Sigmoid colon (tissue), 7 donors: ENCODE measurements around the gene GCH1. TPM values are rescaled to one million over a fixed set of nuclear protein-coding genes. Genes with fewer than 3 reads are reported as not detected.

Experiments
- DNase-seq: peaks from one replicate; pipeline ENCODE4 v3.0.0-alpha.2; 2019
- H3K27ac ChIP-seq, 4 donors: fragments of 200-600 bp; sonication (generic); one replicate each; pipeline ENCODE4 v1.5.1; 2016 to 2019; ENCODE audit warnings: mild to moderate bottlenecking in 1 of 4
- H3K27me3 ChIP-seq, 3 donors: fragments of 200-600 bp; sonication (generic); one replicate each; pipeline ENCODE4 v1.5.1; 2019; ENCODE audit warnings: mild to moderate bottlenecking in 1 of 3
- H3K36me3 ChIP-seq, 4 donors: fragments of 200-600 bp; sonication (generic); one replicate each; pipeline ENCODE4 v1.5.1; 2016 to 2019
- H3K4me1 ChIP-seq, 4 donors: fragments of 200-600 bp; sonication (generic); one replicate each; pipeline ENCODE4 v1.5.1; 2017 to 2019
- H3K4me3 ChIP-seq, 4 donors: fragments of 200-600 bp; sonication (generic); one replicate each; pipeline ENCODE4 v1.5.1; 2017 to 2019; ENCODE audit warnings: mild to moderate bottlenecking in 2 of 4, moderate library complexity in 1 of 4
- H3K9me3 ChIP-seq, 4 donors: fragments of 200-600 bp in 3 of 4; sonication (generic) in 3 of 4; one replicate each; pipeline versions ENCODE4 v1.5.1 to v1.6.1; 2013 to 2019
- CTCF ChIP-seq, 4 experiments: fragments of 450-650 bp in 3 of 4; fragments of 200-600 bp in 1 of 4; IDR thresholded peaks; one replicate each; pipeline ENCODE4 v1.5.1; 2016 to 2019; ENCODE audit warnings: antibody characterized with exemption in 4 of 4, mild to moderate bottlenecking in 3 of 4, moderate library complexity in 2 of 4
- EP300 ChIP-seq, 4 donors: sonication (generic); formaldehyde crosslinking; IDR thresholded peaks; one replicate each; pipeline ENCODE4 v1.6.1; 2017; ENCODE audit warnings: antibody characterized with exemption in 4 of 4
- POLR2A ChIP-seq, 2 donors: fragments of 450-650 bp; IDR thresholded peaks; one replicate each; pipeline ENCODE4 v1.6.1; 2016; ENCODE audit warnings: antibody characterized with exemption in 2 of 2, mild to moderate bottlenecking in 2 of 2, moderate library complexity in 2 of 2
- POLR2AphosphoS5 ChIP-seq, 4 donors: sonication (generic); formaldehyde crosslinking; IDR thresholded peaks; one replicate each; pipeline ENCODE4 v1.6.1; 2017; ENCODE audit warnings: antibody characterized with exemption in 4 of 4
- WGBS, 2 donors: extraction: QIAGEN DNeasy Blood & Tissue Kit; methylation state at CpG; one replicate each; pipeline ENCODE4 v1.1.7; 2013; 5-methylcytosine and 5-hydroxymethylcytosine counted together
- intact Hi-C: fragments of 100-400 bp; cut with DNase I; formaldehyde crosslinking; loops from one replicate; pipeline ENCODE4 v1.15.1; 2023
- polyA plus RNA-seq, 3 donors: library from polyadenylated mRNA; stranded (reverse); fragments of 200-250 nt; gene quantifications; one replicate each; pipeline ENCODE4 v1.2.3, GENCODE V29; 2013
- total RNA-seq, 4 donors: library from RNA; depleted of rRNA; stranded (reverse); fragments of >200 nt; gene quantifications; one replicate each; pipeline ENCODE4 v1.1.0, GENCODE V29; 2016
- donor health status: healthy with polysubstance abuse.
- donor health status: Bipolar disorder and iron deficiency.
- donor health status: healthy.

GCH1 gene
- total and polyA plus RNA-seq, 7 donors = 3.2 to 46.2 (median 8.1) TPM

DNA sequence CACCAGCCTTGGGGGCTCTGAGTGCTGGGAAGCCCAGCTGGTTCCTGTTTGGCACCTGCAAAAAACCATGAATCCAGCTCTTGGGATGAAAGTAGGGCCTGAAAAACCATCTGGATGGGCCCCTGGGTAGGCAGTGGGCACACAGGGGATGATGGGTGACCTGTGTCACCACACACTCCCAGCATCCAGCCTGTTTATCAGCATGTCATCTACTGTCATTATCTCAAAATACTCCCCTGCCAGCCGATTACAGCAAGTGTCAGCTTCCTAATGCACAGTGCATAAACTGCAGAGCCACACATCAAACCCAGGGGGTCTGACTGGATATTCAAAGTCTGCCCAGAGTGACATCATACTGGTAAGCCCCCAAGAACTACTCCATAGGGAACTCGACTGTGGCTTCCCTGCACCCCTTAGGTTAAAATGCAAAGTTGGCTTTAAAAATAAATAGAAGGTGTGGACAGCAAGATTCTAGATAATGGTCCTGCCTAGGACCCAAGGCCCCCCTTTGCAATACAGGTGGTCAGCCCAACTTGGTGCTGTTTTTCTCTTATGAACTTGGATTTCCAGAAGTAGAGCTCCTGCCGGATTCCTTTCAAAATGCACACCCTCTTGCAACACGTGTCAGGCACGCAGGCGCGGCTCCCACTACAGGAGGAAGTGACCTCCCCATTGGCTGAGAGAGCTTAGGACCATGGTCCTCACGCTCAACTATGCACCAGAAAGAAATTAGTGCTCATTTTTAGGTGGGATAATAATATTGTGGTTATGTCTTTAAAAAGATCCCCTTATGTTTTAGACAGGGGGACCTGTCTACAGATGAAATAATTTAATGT, 94.1 kb downstream of the GCH1 start:
- no peak overlapping the region for H3K27ac ChIP-seq
- peaks cover 0 to 8% (median 3%) of the 10 kb centered on the region in 4 donors for H3K4me1 ChIP-seq
- no peaks in the 10 kb centered on the region for H3K9me3 ChIP-seq
- TF ChIP-seq POLR2A (IDR thresholded peaks at IDR 0.05) (no peak), CTCF (IDR thresholded peaks at IDR 0.05) (no peak), POLR2AphosphoS5 (IDR thresholded peaks at IDR 0.05) (no peak), EP300 (IDR thresholded peaks at IDR 0.05) (no peak)
- no peak for DNase-seq
- 78 to 81% methylated on average over 8 of the region's 8 CpGs for WGBS, 2 donors
- no peaks in the 10 kb centered on the region for H3K27me3 ChIP-seq
- no peak overlapping the region for H3K4me3 ChIP-seq
- intact Hi-C loops = no loop called here
- no peaks in the 10 kb centered on the region for H3K36me3 ChIP-seq

- intact Hi-C loops = loop anchor here (2.0 kb wide), 1 partner anchor 243 kb away; no protein-coding TSS in a partner anchor
- no peak for TF ChIP-seq EP300 (IDR thresholded peaks at IDR 0.05)
- no peak for TF ChIP-seq POLR2AphosphoS5 (IDR thresholded peaks at IDR 0.05)
- TF ChIP-seq POLR2A (IDR thresholded peaks at IDR 0.05) = no peak
- TF ChIP-seq CTCF (IDR thresholded peaks at IDR 0.05) = no peak
- no peaks in the 10 kb centered on the region for H3K36me3 ChIP-seq
- H3K27ac ChIP-seq = no peak overlapping the region
- H3K4me3 ChIP-seq = no peak overlapping the region
- H3K9me3 ChIP-seq = no peaks in the 10 kb centered on the region
- no peaks in the 10 kb centered on the region for H3K27me3 ChIP-seq
- no peak for DNase-seq
- H3K4me1 ChIP-seq = peaks cover 0 to 8% (median 3%) of the 10 kb centered on the region in 4 donors
- WGBS, 2 donors = 94 to 95% methylated on average over 7 of the region's 7 CpGs
Observed at GRCh38 chr14:54807881-54808280, 94.7 kb downstream of the GCH1 start.

DNA sequence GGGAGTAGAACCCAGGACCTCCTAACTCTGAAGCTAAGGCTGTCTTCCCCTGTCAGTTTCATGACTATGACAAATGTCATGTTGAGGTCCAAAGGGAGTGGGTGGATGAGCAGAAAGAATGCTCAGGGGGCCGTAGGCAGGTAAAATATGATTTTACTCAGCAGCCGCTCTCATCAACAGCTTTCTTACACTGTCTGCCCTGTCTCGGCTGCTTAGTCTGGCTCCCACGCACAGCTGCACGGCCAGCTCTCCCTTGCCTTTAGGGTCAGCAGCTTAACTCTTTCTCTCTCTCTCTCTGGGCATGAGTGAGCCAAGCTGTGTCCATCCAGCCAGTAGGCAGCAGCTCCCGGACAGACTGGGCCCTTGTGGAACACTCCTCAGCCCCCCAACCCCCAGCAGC, 95.2 kb downstream of the GCH1 start:
- intact Hi-C loops = loop anchor here (2.0 kb wide), 1 partner anchor 243 kb away; no protein-coding TSS in a partner anchor
- TF ChIP-seq CTCF (IDR thresholded peaks at IDR 0.05) = no peak
- TF ChIP-seq POLR2AphosphoS5 (IDR thresholded peaks at IDR 0.05) = no peak
- TF ChIP-seq POLR2A (IDR thresholded peaks at IDR 0.05) = no peak
- TF ChIP-seq EP300 (IDR thresholded peaks at IDR 0.05) = no peak
- Histone ChIP-seq H3K36me3 (no peaks in the 10 kb centered on the region), H3K4me1 (peaks cover 0 to 8% (median 3%) of the 10 kb centered on the region in 4 donors), H3K9me3 (no peaks in the 10 kb centered on the region), H3K27ac (no peak overlapping the region), H3K27me3 (no peaks in the 10 kb centered on the region), H3K4me3 (no peak overlapping the region)
- 84 to 89% methylated on average over 6 of the region's 6 CpGs for WGBS, 2 donors
- DNase-seq = no peak

GRCh38 chr14:54806616-54807015, 96.0 kb downstream of the GCH1 start:
- TF ChIP-seq POLR2AphosphoS5 (IDR thresholded peaks at IDR 0.05) = no peak
- no peak for TF ChIP-seq CTCF (IDR thresholded peaks at IDR 0.05)
- TF ChIP-seq POLR2A (IDR thresholded peaks at IDR 0.05) = no peak
- TF ChIP-seq EP300 (IDR thresholded peaks at IDR 0.05) = no peak
- no peaks in the 10 kb centered on the region for H3K9me3 ChIP-seq
- no peak overlapping the region for H3K27ac ChIP-seq
- no peak for DNase-seq
- intact Hi-C loops = loop anchor here (2.0 kb wide), 1 partner anchor 242 kb away; no protein-coding TSS in a partner anchor
- no peaks in the 10 kb centered on the region for H3K36me3 ChIP-seq
- no peak overlapping the region for H3K4me3 ChIP-seq
- H3K4me1 ChIP-seq = peaks cover 0 to 8% (median 3%) of the 10 kb centered on the region in 4 donors
- no peaks in the 10 kb centered on the region for H3K27me3 ChIP-seq
- WGBS, 2 donors = 82 to 90% methylated on average over 10 of the region's 10 CpGs
